HG03060 (cell line): ENCODE results near the gene ARHGAP12.

Experiments
- ATAC-seq: cut with Tn5 transposase; IDR thresholded peaks from one replicate; pipeline ENCODE4 v1.9.1; 2021; ENCODE audit warnings: low read depth, moderate number of reproducible peaks; ENCODE audit not compliant: unreplicated experiment

ARHGAP12 gene

GRCh38 chr10:31886885-31887284, 41.7 kb downstream of the ARHGAP12 start:
- ATAC-seq, result no peak

GRCh38 chr10:31885971-31886370, 42.7 kb downstream of the ARHGAP12 start:
- no peak for ATAC-seq

- ATAC-seq, result no peak
Measured at GRCh38 chr10:31884386-31884785, 44.2 kb downstream of the ARHGAP12 start.

GRCh38 chr10:31883397-31883796, 45.2 kb downstream of the ARHGAP12 start:
- no peak for ATAC-seq

- no peak for ATAC-seq
Measured at GRCh38 chr10:31878486-31878885, 50.1 kb downstream of the ARHGAP12 start.

GRCh38 chr10:31876652-31877352, 51.8 kb downstream of the ARHGAP12 start:
- no peak for ATAC-seq

- ATAC-seq, result no peak
Measured at GRCh38 chr10:31875608-31876007, 53.0 kb downstream of the ARHGAP12 start.

GRCh38 chr10:31873724-31874123, 54.9 kb downstream of the ARHGAP12 start:
- ATAC-seq, result no peak

GRCh38 chr10:31871266-31872065, 57.2 kb downstream of the ARHGAP12 start:
- ATAC-seq, result no peak

- no peak for ATAC-seq
Measured at GRCh38 chr10:31867646-31868045, 61.0 kb downstream of the ARHGAP12 start.

GRCh38 chr10:31866118-31866670, 62.4 kb downstream of the ARHGAP12 start:
- ATAC-seq, result no peak

- no peak for ATAC-seq
Measured at GRCh38 chr10:31864834-31865518, 63.7 kb downstream of the ARHGAP12 start.

- no peak for ATAC-seq
Measured at GRCh38 chr10:31855033-31855432, 73.6 kb downstream of the ARHGAP12 start.

- no peak for ATAC-seq
Measured at GRCh38 chr10:31853629-31854028, 75.0 kb downstream of the ARHGAP12 start.

- no peak for ATAC-seq
Measured at GRCh38 chr10:31851216-31851615, 77.4 kb downstream of the ARHGAP12 start.

GRCh38 chr10:31847515-31847914, 81.1 kb downstream of the ARHGAP12 start:
- no peak for ATAC-seq

GRCh38 chr10:31838709-31839108, 89.9 kb downstream of the ARHGAP12 start:
- ATAC-seq, result no peak

- no peak for ATAC-seq
Measured at GRCh38 chr10:31838065-31838464, 90.6 kb downstream of the ARHGAP12 start.

GRCh38 chr10:31836569-31837406, 91.8 kb downstream of the ARHGAP12 start:
- ATAC-seq, result no peak

GRCh38 chr10:31833753-31834152, 94.9 kb downstream of the ARHGAP12 start:
- ATAC-seq, result no peak
